ENCODE results near the gene GCC2.
"Not testable (repeated sequence)": the region's sequence is repeated elsewhere in the genome, so short reads cannot be mapped to it uniquely, and the experiment has no call there.

The GCC2 gene

GRCh38 chr2:108524688-108525087 lies 75.7 kb downstream of the GCC2 start:
- not testable (repeated sequence) for DNase-seq (ENCODE audit: low read depth)

GRCh38 chr2:108525258-108525657 lies 76.3 kb downstream of the GCC2 start:
- not testable (repeated sequence) for DNase-seq (ENCODE audit: low read depth)

- DNase-seq (ENCODE audit: low read depth), result no peak
Measured at GRCh38 chr2:108531674-108532055, 82.7 kb downstream of the GCC2 start.

GRCh38 chr2:108533832-108534583 lies 85.0 kb downstream of the GCC2 start, which contains the start of gene LIMS1:
Gene LIMS1, plus strand, starts transcription at chr2:108534470. Its CDS starts 93 bp downstream, at chr2:108534563.
- peak; percentile 67 for DNase-seq (ENCODE audit: low read depth)

GRCh38 chr2:108534584-108535356 lies 85.8 kb downstream of the GCC2 start:
- no peak for DNase-seq (ENCODE audit: low read depth)

- no peak for DNase-seq (ENCODE audit: low read depth)
Measured at GRCh38 chr2:108535357-108535631, 86.3 kb downstream of the GCC2 start.

- DNase-seq (ENCODE audit: low read depth), result no peak
Measured at GRCh38 chr2:108536133-108536780, 87.3 kb downstream of the GCC2 start.

GRCh38 chr2:108536911-108537310 lies 87.9 kb downstream of the GCC2 start:
- DNase-seq (ENCODE audit: low read depth), result no peak

- no peak for DNase-seq (ENCODE audit: low read depth)
Measured at GRCh38 chr2:108538000-108538625, 89.1 kb downstream of the GCC2 start.

- no peak for DNase-seq (ENCODE audit: low read depth)
Measured at GRCh38 chr2:108541451-108541850, 92.4 kb downstream of the GCC2 start.

- DNase-seq (ENCODE audit: low read depth), result no peak
Measured at GRCh38 chr2:108542071-108542470, 93.1 kb downstream of the GCC2 start.

GRCh38 chr2:108547606-108548005 lies 98.6 kb downstream of the GCC2 start:
- DNase-seq (ENCODE audit: low read depth), result no peak

- no peak for DNase-seq (ENCODE audit: low read depth)
Measured at GRCh38 chr2:108548208-108549003, 99.4 kb downstream of the GCC2 start.

GRCh38 chr2:108552566-108552965 lies 103.6 kb downstream of the GCC2 start:
- no peak for DNase-seq (ENCODE audit: low read depth)

GRCh38 chr2:108553209-108553919 lies 104.4 kb downstream of the GCC2 start:
- no peak for DNase-seq (ENCODE audit: low read depth)

GRCh38 chr2:108554528-108554927 lies 105.5 kb downstream of the GCC2 start:
- no peak for DNase-seq (ENCODE audit: low read depth)

- no peak for DNase-seq (ENCODE audit: low read depth)
Measured at GRCh38 chr2:108555572-108555971, 106.6 kb downstream of the GCC2 start.

- DNase-seq (ENCODE audit: low read depth), result not testable (repeated sequence)
Measured at GRCh38 chr2:108556581-108556980, 107.6 kb downstream of the GCC2 start.

Data from stimulated activated CD8-positive, alpha-beta memory T cell treated with anti-CD3 and anti-CD28 coated beads, Interleukin-15, amount 100 ng/mL, for 1 hour (primary cell).